Dermis microvascular lymphatic vessel endothelial cell (primary cell): ENCODE results near the gene P3H3. TPM values are rescaled to one million over a fixed set of nuclear protein-coding genes. Genes with fewer than 3 reads are reported as not detected.
"Not testable (repeated sequence)": the region's sequence is repeated elsewhere in the genome, so short reads cannot be mapped to it uniquely, and the experiment has no call there.

ENCODE experiments used
- DNase-seq, 2 donors: peaks; one replicate each; pipeline versions ENCODE4 v3.0.0 to v3.0.0-alpha.2; 2010; ENCODE audit warnings: low read depth in 2 of 2
- total RNA-seq: library from RNA; depleted of rRNA; stranded (reverse); fragments of >200 nt; gene quantifications from 2 replicates; pipeline ENCODE4 v1.2.1, GENCODE V29; 2014

The P3H3 gene
- total RNA-seq, 1 donor from 2014 or later: 18.2 TPM

GRCh38 chr12:6887460-6887859, 59.3 kb downstream of the P3H3 start:
- DNase-seq: no peak

GRCh38 chr12:6888360-6888759, 60.2 kb downstream of the P3H3 start:
- no peak for DNase-seq

- not testable (repeated sequence) for DNase-seq
Observed at GRCh38 chr12:6888794-6889193, 60.6 kb downstream of the P3H3 start.

Other genes with a start within 250 kb of the P3H3 start
- 181 and 200 TPM in 2 replicates for gene CHD4, start 221.0 kb upstream of the P3H3 start, total RNA-seq
- under 0.01 TPM in 1 of 2 replicates, not detected in the other for gene LPAR5, start 192.4 kb upstream of the P3H3 start, total RNA-seq
- gene ACRBP, start 181.0 kb upstream of the P3H3 start, total RNA-seq: 0.39 and 0.51 TPM in 2 replicates
- gene ING4, start 165.3 kb upstream of the P3H3 start, total RNA-seq: 31.1 and 41.1 TPM in 2 replicates
- 6.4 and 11.6 TPM in 2 replicates for gene ZNF384, start 139.0 kb upstream of the P3H3 start, total RNA-seq
- gene PIANP, start 127.6 kb upstream of the P3H3 start, total RNA-seq: not detected in 2 replicates
- gene COPS7A, start 104.4 kb upstream of the P3H3 start, total RNA-seq: 35.8 and 50.4 TPM in 2 replicates
- gene MLF2, start 75.3 kb upstream of the P3H3 start, total RNA-seq: 76.4 and 115 TPM in 2 replicates
- gene PTMS, start 62.0 kb upstream of the P3H3 start, total RNA-seq: 43.3 and 50.8 TPM in 2 replicates
- gene LAG3, start 55.9 kb upstream of the P3H3 start, total RNA-seq: under 0.01 and 0.13 TPM in 2 replicates
- gene CD4, start 38.9 kb upstream of the P3H3 start, total RNA-seq: not detected in 2 replicates
- gene GPR162, start 6.6 kb upstream of the P3H3 start, total RNA-seq: 0.51 and 0.76 TPM in 2 replicates
- 0.13 and 0.25 TPM in 2 replicates for gene GNB3, start 12.5 kb downstream of the P3H3 start, total RNA-seq
- 5.7 and 11.8 TPM in 2 replicates for gene CDCA3, start 22.9 kb downstream of the P3H3 start, total RNA-seq
- gene USP5, start 23.7 kb downstream of the P3H3 start, total RNA-seq: 82.5 and 83.7 TPM in 2 replicates
- 778 and 977 TPM in 2 replicates for gene TPI1, start 39.1 kb downstream of the P3H3 start, total RNA-seq
- gene SPSB2, start 44.9 kb downstream of the P3H3 start, total RNA-seq: 2.9 and 3.3 TPM in 2 replicates
- gene LRRC23, start 76.4 kb downstream of the P3H3 start, total RNA-seq: 2.0 and 2.1 TPM in 2 replicates
- 1.0 and 1.4 TPM in 2 replicates for gene ENO2, start 86.2 kb downstream of the P3H3 start, total RNA-seq
- gene ATN1, start 99.6 kb downstream of the P3H3 start, total RNA-seq: 5.1 and 12.1 TPM in 2 replicates
- not detected in 2 replicates for gene RNU7-1, start 115.4 kb downstream of the P3H3 start, total RNA-seq
- 88.7 and 206 TPM in 2 replicates for gene C12orf57, start 115.6 kb downstream of the P3H3 start, total RNA-seq
- gene PTPN6, start 122.9 kb downstream of the P3H3 start, total RNA-seq: 2.4 and 2.6 TPM in 2 replicates
- 158 and 184 TPM in 2 replicates for gene PHB2, start 142.3 kb downstream of the P3H3 start, total RNA-seq
- 30.2 and 30.8 TPM in 2 replicates for gene EMG1, start 142.5 kb downstream of the P3H3 start, total RNA-seq
- gene LPCAT3, start 190.1 kb downstream of the P3H3 start, total RNA-seq: 9.7 and 11.3 TPM in 2 replicates
- 0.13 TPM in 2 replicates for gene C1S, start 232.3 kb downstream of the P3H3 start, total RNA-seq